ENCODE results near the gene FEZ2. TPM values are rescaled to one million over a fixed set of nuclear protein-coding genes. Genes with fewer than 3 reads are reported as not detected.

The FEZ2 gene
- total RNA-seq, 2 donors from 2014 or later = 46.5 to 68.3 TPM

GRCh38 chr2:36566887-36567286, 31.1 kb downstream of the FEZ2 start:
- no peak for DNase-seq
- intact Hi-C loops (cut with DNase I) = no loop called here
- no peak for ATAC-seq

- ATAC-seq (no peak), DNase-seq (no peak)
- intact Hi-C loops (cut with DNase I) = no loop called here
Observed at GRCh38 chr2:36565712-36566111, 32.3 kb downstream of the FEZ2 start.

- intact Hi-C loops (cut with DNase I) = no loop called here
- DNase-seq (no peak), ATAC-seq (peak in 1 of 2 donors; percentile 30)
Observed at GRCh38 chr2:36564377-36564930, 33.5 kb downstream of the FEZ2 start.

GRCh38 chr2:36562973-36563532, 34.9 kb downstream of the FEZ2 start:
- no peak for ATAC-seq
- intact Hi-C loops (cut with DNase I) = no loop called here
- no peak for DNase-seq

- DNase-seq (no peak), ATAC-seq (peak in 1 of 2 donors; percentile 49)
- intact Hi-C loops (cut with DNase I) = no loop called here
Observed at GRCh38 chr2:36562240-36562639, 35.7 kb downstream of the FEZ2 start.

GRCh38 chr2:36561237-36561944, 36.6 kb downstream of the FEZ2 start:
- intact Hi-C loops (cut with DNase I) = no loop called here
- peak; percentile 55 to 86 for ATAC-seq
- no peak for DNase-seq

- intact Hi-C loops (cut with DNase I) = no loop called here
- DNase-seq = no peak
- ATAC-seq = no peak
Observed at GRCh38 chr2:36560726-36561125, 37.2 kb downstream of the FEZ2 start.

- DNase-seq = no peak
- ATAC-seq = no peak
- intact Hi-C loops (cut with DNase I) = no loop called here
Observed at GRCh38 chr2:36559221-36559942, 38.6 kb downstream of the FEZ2 start.

- DNase-seq (no peak), ATAC-seq (no peak)
- intact Hi-C loops (cut with DNase I) = no loop called here
Observed at GRCh38 chr2:36556842-36557241, 41.1 kb downstream of the FEZ2 start.

GRCh38 chr2:36555789-36556188, 42.2 kb downstream of the FEZ2 start:
- ATAC-seq = no peak
- intact Hi-C loops (cut with DNase I) = no loop called here
- DNase-seq = no peak

- no peak for ATAC-seq
- DNase-seq = no peak
- intact Hi-C loops (cut with DNase I) = no loop called here
Observed at GRCh38 chr2:36554531-36554930, 43.4 kb downstream of the FEZ2 start.

GRCh38 chr2:36553683-36554082, 44.3 kb downstream of the FEZ2 start:
- ATAC-seq = peak in 1 of 2 donors; percentile 59
- intact Hi-C loops (cut with DNase I) = no loop called here
- no peak for DNase-seq

GRCh38 chr2:36550006-36550405, 48.0 kb downstream of the FEZ2 start:
- DNase-seq = no peak
- no peak for ATAC-seq
- intact Hi-C loops (cut with DNase I) = no loop called here

- DNase-seq = no peak
- ATAC-seq = no peak
- intact Hi-C loops (cut with DNase I) = no loop called here
Observed at GRCh38 chr2:36549165-36549574, 48.8 kb downstream of the FEZ2 start.

- DNase-seq (no peak), ATAC-seq (no peak)
- intact Hi-C loops (cut with DNase I) = no loop called here
Observed at GRCh38 chr2:36547906-36548305, 50.1 kb downstream of the FEZ2 start.

GRCh38 chr2:36545871-36546416, 52.0 kb downstream of the FEZ2 start:
- ATAC-seq (no peak), DNase-seq (no peak)
- intact Hi-C loops (cut with DNase I) = no loop called here

GRCh38 chr2:36544638-36545338, 53.2 kb downstream of the FEZ2 start:
- ATAC-seq = no peak
- intact Hi-C loops (cut with DNase I) = no loop called here
- no peak for DNase-seq

GRCh38 chr2:36541891-36542595, 55.9 kb downstream of the FEZ2 start:
- intact Hi-C loops (cut with DNase I) = no loop called here
- no peak for DNase-seq
- peak; percentile 74 to 76 for ATAC-seq
